Activated CD4-positive, alpha-beta T cell treated with anti-CD3 and anti-CD28 coated beads, Interleukin-10, Interleukin-2, amounts not matched to agents 100 ng/mL and 50 ng/mL, durations not matched to agents 16 hours and 8 hours (primary cell): ENCODE data around the gene CRTC2.
A peak's percentile ranks its signal among the peaks of the same experiment; 100 is the strongest.

Experiments used
- DNase-seq: peaks from one replicate; pipeline ENCODE4 v3.0.0-alpha.2; 2020

The CRTC2 gene

DNA sequence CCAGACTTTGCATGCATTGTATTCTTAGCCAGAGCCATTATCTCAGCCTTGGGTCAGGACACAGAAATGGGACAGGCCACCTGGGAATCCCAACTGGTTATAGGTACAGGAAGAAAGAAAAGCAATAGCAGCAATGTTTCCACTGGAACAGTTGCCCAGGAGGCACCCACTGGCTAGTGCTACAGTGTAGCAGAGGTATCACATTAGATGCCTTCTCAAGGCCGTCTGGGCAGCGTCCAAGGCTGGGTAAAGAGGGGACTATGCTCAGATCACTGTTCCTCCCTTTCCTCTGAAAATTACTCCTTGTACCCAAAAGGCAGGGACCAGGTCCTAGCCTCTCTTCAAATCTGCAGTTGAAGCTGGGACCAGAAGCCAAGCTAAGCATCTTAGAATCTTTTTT lies 11.9 kb upstream of the CRTC2 start:
- no peak for DNase-seq

DNA sequence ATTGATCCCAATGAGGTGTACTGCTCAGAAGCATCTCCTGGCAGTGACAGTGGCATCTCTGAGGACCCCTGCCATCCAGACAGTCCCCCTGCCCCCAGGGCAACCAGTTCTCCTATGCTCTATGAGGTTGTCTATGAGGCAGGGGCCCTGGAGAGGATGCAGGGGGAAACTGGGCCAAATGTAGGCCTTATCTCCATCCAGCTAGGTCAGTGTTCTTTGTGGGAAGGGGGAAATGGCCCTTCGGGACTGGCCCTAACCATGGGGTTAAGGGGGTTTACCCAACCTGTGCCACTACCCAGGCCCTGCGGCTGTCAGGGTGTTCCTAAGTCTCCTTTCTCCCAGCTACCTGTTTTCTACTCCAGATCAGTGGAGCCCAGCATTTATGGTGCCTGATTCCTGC lies 10.6 kb upstream of the CRTC2 start:
- no peak for DNase-seq

DNA sequence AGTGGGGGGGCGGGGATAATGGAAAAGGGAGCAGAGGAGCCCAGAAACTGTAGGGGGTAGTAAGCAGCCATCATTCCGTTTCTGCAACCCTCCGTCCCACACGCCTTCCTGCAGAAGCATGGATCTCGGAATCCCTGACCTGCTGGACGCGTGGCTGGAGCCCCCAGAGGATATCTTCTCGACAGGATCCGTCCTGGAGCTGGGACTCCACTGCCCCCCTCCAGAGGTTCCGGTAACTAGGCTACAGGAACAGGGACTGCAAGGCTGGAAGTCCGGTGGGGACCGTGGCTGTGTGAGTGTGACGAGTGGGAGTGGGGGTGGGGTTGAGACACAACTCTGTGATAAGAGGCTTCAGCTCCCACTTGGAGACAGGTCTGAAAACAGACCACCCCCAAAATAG lies 10.0 kb upstream of the CRTC2 start:
- DNase-seq, result no peak

DNA sequence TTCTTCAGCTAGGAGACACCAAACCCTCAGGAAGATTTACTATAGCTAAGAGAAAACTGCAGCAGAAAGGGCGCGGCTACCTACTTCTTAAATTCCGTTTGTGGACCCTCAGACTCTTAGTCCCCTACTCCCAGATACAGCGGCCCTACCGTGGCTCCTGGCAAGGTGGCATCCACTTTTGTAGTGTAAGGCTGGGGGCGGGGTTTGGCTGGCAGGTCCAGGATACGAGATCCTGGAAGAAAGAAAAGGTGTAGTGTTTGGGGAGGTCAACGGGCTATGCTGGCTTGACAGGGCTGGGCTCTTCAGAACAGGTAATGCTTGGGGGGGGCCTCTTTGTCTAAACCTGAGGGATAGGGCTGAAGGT lies 9.6 kb upstream of the CRTC2 start:
- no peak for DNase-seq

DNA sequence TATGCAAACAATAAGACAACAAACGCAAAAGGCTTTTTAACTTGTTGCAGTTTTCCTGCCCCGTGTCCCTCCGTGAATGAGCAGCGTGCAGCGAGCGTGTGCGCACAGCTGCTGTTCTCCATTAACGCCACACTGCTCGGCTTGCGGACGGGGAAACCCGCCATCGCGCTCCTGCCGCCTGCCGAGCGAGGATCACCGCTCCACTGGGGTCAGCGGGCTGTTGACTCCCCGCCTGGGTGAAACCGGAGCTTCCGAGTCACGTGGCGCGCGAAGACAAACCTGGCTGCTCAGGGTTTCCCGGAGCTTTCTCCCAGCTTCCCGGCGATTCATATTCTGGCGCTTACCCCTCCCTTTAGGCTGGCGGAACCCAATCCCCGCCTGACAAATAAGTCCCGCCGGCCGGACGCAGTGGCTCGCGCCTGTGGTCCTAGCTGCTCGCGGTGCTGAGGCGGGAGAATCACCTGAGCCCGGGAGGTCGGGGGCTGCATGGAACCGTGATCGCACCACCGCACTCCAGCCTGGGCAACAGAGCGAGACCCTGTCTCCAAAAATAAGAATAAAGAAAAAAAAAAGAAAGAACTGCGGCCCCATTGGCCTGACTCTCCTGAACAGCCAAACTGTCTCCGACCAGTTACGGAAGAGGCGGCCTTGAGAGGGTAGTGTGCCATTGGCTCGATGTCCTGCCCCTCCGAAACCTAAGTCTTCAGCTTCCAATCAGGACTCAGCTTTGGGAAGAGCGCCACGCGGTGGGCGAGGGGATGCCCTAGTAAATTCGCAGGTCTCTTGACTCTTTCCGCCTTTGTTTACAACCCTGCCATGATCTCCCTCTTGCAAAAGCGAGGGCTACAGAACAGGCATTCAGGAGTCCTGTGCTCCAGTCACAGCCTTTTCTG lies 8.9 kb upstream of the CRTC2 start, which contains the start of gene CREB3L4:
CREB3L4 (plus strand) TSS at position 796 of the 893 bp plus-strand sequence. CDS start 624 bp downstream, outside the sequence.
- peak; percentile 95 for DNase-seq

DNA sequence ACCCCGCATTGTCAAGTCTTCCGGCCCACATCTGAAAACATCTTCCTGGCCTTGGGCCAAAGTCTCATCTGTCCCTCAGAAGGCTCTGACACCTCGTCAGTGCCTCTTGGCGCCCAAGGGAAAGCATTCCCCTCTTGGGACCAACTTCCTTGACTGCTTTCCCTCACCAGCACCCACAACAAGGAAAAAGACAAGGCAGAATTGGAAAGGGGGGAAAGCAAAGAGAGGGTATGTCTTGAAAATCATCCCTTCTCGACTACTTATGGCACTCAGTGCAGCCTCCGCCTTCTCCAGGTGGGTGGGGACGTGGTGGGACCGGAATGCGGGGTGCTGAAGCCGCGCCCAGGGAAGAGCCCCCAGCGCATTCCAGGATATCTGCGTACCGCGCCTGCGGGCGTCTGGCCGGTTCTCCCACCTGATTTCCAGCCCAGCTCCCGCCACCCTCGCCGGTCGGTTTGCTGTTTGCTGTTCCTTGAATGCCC lies 5.5 kb upstream of the CRTC2 start:
- no peak for DNase-seq

DNA sequence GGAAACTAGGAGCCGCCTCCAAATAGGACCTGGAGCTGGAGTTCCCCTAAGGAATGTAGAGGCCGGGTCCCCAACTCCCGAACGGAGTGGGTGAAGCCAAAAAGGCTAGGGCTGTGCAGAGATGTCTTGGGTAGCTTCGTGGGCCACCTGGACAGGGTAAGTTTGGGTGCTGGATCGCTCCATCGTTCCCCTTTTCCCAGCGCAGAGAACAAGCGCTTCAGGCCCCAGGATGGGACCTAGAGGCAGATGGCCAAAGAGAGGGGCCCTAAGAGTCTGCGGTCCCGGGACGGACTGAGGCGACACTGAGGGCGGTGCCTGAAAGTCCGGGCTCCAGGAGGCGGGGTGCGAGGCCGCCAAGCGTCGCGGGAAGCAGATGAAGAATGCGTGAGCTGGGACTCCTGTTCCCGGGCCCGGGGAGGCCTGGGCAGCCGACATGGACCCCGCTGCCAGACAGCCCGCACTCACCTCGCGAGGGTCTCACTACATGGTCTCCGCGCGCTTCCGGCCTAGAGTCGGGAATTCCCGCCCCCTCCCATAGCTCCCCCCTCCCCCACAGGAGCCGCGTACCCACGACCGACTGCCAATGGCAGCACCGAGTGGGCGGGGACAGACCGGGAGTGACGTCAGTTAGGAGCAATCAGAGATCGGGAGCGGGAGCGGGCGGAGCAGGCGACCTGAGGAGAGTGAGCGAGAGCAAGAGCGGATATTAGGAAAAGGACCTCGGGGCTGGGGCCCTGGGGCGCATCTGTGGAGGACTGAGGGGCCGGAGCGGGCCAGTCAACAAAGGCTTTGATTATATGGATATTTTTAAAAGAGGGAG lies 4.8 kb upstream of the CRTC2 start, which contains the start of gene SLC39A1:
SLC39A1 (minus strand) TSS at position 508 of the 820 bp plus-strand sequence. CDS start 822 bp downstream, outside the sequence.
- DNase-seq, result peak; percentile 98

DNA sequence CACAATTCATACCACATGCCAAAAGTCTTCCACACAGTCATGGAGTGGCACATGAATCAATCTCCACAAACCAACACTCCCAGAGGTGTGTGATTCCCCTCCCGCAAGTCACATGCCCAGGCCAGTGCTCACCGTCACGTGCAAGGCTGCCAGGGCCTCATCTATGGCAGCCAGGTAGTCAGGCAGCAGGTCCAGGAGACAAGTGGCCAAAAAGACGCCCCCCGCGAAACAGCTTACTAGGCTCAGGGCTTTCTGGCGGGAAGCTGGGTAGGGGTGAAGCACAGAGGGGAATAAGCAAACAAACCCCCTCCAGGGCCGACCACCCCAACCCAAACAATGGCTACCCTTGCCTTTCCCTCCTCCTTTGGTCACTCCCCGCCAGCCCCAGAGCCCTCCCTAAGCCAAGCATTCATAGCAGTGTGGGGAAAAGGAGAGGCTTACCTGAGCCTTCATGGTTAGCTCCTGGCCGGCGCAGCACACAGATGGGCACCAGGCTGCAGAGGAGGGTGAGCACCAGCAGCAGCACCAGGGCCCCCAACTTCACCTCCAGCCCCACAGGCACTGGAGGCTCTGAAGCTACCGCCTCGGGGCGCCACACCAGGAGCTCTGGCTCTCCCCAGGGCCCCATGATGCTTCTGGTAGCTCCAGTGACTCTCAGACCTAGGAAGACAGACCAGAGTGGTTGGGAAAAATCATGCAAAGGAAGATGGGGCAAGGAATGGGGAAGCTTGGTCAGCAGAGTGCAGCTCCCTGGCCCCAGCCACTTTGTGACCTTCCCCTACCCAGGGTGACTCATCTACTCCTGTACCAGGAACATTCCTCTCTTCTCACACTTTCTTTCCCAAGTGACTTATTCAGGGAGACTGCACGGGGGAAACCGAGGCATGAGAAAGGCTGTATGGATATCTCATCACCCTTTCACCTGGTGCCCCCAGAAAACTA lies 3.9 kb upstream of the CRTC2 start:
- no peak for DNase-seq

DNA sequence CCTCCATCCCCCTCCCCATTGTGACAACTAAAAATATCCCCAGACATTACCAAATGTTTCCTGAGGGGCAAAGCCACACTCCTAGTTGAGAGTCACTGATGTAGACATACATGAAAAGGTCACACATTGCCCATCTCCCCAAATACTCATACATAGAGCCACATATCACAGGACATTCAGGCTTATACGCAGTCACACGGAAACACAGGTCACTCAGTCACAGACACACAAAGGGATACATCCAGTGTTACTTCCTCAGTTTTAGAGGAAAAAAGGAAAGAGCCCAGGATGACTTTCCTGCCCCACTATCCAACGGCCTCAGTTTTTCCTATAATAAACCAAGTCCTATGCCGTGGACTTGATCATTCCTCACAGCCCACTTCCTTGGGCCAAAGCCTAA lies 3.0 kb upstream of the CRTC2 start:
- DNase-seq, result no peak

DNA sequence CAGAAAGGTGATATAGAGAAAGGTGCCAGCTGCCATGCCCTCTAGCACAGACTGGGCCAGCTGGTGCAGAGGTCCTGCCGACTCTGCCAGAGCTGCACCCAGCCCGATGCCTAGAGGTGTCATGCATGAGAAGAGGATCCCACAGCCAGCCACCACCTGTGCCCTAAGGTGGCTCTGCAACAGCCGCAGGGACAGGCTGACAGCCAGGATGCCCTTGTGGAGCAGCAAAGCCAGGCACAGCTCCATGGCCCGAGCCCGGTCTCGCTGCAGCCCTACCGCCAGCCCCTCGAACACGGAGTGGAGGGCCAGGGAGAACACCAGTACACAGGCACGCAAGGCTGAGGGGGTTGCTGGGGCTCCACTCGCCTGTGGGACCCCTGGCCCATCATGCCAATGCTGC lies 1.8 kb upstream of the CRTC2 start:
- DNase-seq, result no peak

DNA sequence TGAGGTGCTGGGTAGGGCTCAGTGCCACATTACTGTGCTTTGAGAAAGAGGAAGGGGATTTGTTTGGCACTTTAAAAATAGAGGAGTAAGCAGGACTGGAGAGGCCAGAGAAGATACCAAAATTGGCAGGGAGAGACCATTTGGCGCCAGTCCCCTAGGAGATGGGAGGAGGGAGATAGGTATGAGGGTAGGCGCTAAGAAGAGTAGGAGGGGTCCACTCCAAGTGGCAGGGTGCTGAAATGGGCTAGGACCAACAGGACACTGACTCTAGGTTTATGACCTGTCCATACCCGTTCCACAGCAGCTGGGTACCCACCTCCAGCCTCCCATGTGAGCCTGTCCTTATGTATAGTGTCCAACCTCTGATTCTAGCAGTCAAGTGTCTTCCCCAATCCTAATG lies 1.0 kb upstream of the CRTC2 start:
- no peak for DNase-seq

DNA sequence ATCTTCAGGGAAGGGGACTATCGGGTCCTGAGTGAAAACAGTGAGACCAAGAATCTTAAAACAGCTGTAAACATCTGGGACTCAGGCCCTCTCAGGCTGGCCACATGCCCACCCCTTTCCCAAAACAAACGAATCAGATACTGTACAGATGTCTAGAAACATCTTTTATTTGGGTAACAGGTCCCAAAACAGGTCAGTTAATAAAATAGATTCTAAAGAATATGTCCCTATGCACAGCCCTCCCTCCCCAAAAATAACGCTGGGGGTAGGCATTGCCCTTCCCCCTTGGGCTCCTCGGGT lies 499 bp upstream of the CRTC2 start:
- DNase-seq, result no peak

DNA sequence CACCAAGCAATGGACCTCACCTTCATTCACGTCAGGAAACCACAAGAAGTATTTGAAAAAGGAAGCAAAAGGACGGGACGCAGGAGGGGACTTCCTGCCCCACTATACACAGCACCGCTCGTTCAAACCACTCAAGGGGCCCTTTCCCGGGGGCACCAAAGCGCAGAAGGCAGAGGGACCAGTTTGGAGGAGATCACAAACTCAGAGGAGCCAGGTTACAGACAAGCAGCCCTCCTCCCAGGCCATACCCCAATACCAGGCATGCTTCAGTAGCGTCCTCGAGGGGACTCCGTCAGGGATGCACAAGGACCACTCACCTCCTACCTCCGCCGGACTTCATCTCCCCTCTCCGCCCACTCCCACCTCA lies 685 bp downstream of the CRTC2 start:
- DNase-seq, result peak; percentile 60

DNA sequence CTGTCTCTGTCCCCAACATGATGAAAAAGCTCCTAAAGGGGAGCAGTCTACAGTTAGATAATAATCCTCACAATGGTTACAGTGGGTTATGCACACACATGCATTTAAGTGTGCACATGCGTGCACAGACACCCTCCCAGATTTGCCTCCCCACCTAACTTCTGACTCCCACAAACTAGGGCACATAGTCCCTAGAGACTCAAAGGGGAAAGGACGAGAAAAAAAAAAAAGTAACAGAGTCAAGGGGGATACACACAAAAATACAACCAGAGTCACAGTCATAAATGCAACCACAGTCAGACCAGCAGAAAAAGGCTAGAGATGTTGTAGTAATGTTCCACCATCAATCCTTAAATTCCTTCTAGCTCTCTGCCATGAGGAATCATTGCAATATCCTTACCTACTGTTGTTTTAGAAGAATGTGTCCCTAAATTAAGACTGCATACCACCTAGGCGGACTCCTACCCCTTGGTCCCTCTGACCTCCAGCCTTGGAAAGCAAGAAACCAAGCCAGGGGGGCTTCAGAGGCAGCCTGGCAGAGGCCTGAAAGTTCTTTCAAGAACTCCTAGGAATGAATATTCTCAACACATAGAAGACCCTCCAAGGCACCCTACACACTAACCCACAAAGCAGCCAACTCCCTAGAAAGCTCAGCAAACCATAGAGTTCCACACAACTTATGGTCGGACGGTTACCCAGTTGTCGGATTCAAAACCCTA lies 1.3 kb downstream of the CRTC2 start:
- DNase-seq, result no peak

DNA sequence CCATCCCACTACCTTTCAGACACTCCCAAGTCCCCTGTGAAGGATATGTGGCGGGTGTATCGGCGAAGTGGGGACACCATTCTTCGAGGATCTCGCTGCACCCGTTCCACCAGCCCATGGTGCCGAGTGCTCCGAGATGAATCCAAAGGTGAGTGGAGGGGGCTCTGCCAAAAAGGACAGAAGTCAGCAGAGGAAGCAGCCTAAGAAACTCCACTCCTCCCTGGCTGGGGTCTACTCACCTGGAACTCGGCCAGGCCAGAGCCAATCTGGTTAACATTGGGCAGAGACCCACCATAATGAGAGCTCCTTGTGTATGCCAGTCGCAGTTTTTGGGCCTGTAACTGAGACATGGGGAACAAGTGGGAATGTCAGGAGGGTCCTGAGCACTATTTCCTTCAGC lies 3.6 kb downstream of the CRTC2 start:
- no peak for DNase-seq

DNA sequence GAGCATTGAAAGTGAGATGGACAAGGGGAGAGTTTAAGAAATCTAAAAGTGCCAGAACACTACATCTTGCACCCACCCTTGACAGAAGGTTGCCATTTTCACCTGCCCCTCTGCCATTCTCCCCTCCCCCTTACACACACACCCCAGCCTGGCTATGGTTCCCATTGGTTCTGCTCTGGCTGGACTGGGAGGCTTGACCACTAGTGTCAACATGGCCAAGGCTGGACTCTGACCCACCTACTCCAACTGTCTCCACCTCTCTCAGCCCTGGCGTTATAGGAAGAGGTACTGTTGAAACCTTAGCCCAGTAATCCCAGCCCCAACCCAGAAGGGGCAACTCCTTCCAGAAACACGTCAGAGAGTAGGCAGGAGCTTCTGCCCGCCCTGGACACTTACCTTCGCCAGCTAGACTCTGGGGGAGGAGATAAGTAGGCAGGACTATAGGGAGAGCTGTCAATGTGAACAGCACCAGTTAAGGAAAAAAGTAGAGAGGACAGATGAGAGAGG lies 4.5 kb downstream of the CRTC2 start:
- no peak for DNase-seq

DNA sequence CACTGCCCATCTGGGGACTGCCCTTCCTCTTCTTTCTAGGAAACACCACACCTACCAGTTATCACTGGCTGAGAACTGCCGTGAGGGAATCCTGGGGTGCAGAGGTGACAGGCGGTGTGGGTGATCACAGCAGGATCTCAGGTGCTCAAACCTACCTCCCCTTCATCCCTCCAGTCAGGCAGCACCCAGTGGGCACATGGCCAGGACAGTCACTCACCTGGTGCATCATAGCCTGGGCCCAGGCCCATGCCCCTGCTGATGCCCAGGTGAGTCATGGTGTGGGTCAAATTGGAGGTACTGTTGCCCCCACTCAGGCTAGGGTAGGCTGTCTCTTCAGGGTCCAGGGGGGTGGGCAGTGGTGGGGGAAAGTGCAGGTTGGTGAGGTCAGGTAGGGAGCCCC lies 6.6 kb downstream of the CRTC2 start:
- no peak for DNase-seq

DNA sequence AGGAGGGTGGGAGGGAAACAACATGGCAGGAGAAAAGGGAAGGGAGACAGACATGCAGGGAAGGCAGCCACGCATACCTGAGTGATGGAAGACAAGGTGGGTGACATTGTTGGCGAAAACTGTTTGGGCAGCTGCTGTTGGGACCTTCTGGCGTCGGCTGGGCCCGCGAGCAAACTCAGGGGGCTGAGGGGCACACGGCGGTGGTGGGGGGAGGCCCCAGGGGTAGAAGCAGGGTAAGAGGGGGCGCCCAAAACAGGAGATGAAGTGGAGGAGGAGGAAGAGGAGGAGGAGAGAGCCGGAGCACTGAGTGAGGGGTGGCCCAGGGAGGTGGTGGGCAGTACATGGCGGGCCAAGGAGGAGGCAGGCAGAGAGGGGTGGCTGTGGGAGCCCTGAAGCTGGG lies 7.2 kb downstream of the CRTC2 start:
- DNase-seq, result no peak

DNA sequence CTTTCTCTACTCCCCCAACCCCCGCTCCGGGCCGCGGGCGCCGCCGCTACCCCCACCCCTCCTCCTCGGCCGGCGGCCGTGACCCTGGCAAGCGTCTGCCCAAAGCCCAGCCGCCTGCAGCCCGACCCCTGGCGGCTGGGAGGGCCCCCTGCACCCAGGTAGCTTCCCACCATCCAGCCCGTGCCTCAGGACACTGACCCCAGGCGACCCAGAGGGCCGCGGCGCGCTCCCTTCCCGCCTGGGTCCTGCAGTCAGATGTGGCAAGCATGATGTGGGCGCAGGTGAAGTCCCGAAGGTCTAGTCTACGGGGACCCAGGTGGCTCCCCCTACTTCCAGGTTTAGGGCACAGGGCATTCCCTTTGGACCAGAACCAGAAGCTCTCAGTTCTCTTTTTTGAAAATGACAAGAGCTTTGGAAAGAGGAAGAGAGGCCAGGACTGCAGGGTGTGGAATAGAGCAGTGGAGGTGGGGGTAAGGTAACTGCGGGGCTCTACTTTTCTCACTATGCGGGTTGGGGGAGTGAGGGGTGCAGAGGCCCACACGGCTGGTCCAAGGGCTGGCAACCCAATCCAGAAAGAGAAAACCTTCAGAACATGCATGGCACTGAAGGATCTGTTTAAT lies 11.7 kb downstream of the CRTC2 start, which contains the start of gene DENND4B:
DENND4B (minus strand) TSS at position 97 of the 620 bp plus-strand sequence. CDS start 2,344 bp downstream, outside the sequence.
- peak; percentile 89 for DNase-seq

DNA sequence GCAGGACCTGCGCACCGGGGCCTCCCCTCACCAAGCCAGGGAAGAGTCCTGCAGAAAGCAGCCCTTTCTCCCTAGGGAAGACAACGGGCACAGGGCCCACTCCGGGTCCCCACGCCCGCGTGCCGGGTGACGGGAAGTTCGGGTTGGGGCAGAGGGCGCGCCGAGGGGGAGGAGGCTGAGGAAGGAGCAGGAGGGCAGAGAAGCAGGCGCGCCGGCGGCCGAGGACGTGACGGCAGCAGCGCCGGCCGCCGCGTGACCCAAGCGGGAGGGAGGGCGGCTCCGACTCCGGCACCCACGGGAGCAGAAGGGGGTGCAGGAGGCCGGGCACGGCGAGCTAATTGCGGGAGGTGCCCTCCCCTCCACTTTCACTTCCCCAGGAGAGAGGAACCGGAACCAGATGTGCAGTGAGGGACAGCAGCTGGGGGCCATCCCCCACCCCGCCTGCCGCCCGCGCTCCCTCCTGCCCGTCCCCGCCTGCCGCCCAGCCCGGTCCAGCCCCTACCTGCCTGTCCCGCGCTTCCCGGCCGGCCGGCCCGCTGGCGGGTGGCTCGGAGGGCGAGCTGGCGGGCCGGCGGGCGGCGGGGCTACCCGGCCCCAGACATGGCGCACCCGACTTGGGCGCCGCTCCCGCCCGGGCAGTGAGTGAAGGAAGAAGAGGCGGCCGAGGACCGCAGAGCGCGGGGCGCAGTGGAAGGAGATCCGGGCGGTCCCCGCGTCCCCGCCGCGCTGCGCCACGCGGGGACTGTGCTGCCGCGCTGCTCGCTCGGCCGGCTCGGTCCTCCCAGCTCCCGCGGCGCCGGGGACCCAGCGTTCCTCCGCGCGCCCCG lies 12.4 kb downstream of the CRTC2 start:
- DNase-seq, result peak; percentile 86
